Putamen (tissue), 1 donor: ENCODE results near the gene LNX1.

Experiments used
- DNase-seq: peaks from one replicate; pipeline ENCODE4 v3.0.0-alpha.2; 2016; ENCODE audit warnings: low spot score

LNX1 gene

DNA sequence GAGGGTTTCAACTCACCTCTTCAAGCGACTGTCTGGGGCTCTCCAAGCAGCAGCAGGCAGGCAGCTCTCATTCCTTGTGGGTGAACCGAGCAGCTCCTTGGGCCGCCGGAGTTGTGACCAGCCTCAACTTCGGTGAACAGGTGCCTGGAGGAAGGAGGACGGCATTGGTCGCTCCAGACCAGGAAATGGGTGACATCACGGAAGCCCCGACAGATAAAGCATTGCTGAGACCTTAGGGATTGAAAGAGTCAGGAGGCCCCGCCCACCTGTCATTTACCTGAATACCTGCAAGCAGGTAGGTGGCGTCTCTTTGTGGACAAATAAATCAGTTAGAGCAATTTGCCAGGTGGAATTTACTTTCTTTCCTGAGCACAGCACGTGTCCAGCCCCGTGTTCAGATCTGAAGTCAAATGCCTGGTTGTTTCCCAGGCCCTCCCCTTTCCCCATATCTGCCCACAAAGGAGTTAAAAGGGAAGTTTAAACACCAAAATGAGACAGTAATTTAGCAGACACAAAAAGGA is at the start of gene LNX1:
TSS of gene LNX1 (minus strand) at position 115 of the 521 bp plus-strand sequence. CDS start 17,484 bp downstream, outside the sequence.
- no peak for DNase-seq

- DNase-seq, result no peak
Observed at GRCh38 chr4:53640576-53641453, 49.5 kb upstream of the LNX1 start.

DNA sequence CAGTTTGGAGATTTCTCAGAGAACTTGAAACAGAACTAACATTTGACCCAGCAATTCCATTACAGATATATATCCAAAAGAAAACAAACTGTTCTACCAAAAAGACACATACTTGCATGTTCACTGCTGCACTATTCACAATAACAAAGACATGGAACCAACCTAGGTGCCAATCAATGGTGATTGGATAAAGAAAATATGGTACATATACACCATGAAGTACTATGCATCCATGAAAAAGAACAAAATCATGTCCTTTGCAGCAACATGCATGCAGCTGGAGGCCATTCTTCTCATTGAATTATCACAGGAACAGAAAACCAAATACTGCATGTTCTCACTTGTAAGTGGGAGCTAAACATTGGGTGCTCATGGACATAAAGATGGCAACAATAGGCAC is 47.6 kb upstream of the LNX1 start:
- no peak for DNase-seq

- DNase-seq, result no peak
Observed at GRCh38 chr4:53637348-53637747, 46.1 kb upstream of the LNX1 start.

DNA sequence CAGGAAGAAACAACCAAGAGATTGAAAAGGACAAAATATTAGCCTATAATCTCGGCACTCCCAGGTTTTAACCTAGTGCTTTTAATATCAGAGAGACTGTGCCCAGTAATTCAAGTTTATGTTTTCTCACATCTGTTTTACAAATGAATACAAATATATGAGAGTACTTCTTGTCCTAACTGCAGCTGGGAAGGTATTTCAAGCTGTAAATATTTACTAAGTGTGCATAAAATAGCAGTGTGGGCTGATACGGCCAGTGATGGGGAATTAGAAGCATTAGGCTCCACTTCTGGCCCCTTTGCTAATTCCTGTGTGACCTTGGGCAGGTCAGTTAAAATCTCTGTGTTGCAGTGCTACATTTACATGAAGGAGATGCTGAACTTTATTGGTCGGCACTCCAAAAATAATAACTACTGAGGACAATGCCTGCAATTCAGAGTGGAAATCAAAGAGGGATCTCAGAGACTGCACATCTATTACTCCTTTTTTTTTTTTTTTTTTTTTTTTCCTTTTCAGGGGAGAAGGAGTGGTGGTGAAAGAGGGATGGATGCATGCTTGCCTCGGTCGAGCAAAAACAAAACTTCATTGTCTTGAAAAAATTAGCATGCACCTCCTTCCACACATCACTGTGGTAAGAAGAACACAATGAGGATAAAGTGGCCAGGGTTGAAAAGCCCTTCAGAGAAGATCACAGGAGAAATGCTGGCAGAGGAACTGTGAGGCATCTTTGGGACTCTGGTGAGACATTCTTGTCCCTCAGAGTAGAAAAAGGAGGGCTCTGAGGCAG is 44.6 kb upstream of the LNX1 start:
- DNase-seq, result no peak

DNA sequence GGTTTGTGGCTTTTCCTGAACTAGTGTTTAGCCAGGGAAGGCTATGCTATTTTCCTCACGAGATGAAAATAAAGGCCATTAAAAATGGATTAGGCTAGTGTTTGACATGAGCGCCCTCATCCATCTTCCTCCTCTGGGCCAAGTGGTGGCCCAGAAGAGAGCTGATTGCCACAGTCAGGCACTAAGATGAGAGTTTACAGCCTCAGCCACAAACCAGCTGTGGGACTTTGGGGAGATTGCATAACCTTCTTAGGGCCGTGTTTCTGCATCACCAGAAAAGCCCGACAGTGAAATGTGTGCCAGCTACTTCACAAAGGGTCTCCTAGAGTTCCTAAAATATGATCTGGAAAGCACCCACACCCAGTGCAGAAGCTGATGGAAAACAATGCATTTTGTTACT is 42.3 kb upstream of the LNX1 start:
- no peak for DNase-seq

DNA sequence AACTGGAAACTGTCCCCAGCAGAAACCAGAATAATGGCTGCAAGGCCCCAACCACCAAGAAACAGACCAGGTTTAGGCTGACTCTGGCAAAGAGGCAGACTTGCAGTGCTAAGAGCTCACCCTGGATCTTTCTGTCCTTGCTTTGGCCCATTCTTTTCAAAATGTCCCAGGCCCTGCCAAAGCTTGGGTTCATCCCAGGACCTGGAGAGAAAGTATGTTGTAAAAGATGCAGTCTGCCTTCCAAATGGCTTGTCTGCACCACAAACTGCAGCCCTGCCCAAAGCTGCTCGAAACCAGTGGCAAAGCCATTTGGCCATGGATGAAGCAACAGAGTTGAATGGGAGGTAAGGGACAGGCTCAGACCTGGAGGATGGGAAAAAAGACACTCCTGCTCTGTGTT is 38.0 kb upstream of the LNX1 start:
- no peak for DNase-seq

DNA sequence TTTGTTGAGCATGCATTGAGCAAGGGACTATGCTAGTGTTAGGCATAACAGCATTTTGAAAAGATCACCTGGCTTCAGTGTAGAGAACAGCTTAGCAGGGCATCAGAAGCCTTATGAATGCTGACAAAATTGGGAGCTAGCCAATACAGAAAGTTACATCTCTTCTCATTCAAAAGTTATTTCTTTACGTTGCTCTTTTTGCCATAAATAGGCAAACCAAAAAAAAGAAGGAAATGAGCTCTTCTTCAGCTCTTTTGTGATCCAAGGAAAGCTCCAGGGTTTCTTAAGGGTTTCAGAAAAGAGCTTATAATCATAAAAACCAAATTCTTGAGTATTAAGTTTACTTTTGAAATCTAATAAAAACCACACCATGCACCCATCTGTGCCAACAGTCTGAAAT is 35.2 kb upstream of the LNX1 start:
- no peak for DNase-seq

- no peak for DNase-seq
Observed at GRCh38 chr4:53625888-53626287, 34.6 kb upstream of the LNX1 start.

DNA sequence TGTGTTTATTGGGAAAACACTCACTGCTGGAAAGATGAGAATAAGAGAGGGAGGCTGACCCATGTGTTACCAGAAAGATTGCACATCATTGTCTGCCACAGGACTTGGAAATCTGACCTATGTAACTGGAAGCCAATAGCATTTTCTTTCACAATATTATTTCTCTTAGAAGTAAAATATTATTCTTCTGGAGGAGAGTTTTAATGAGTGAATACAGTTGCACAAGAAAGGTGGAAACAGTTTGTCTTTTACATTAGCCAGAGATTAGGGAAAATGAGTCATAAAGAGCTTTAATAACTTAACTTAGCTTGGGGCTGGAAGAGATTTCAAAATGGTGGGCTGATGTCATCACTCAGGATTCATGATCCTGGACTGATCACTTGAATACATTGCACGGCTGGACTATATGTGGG is 31.5 kb upstream of the LNX1 start:
- no peak for DNase-seq

- DNase-seq, result no peak
Observed at GRCh38 chr4:53620956-53621355, 29.7 kb upstream of the LNX1 start.

DNA sequence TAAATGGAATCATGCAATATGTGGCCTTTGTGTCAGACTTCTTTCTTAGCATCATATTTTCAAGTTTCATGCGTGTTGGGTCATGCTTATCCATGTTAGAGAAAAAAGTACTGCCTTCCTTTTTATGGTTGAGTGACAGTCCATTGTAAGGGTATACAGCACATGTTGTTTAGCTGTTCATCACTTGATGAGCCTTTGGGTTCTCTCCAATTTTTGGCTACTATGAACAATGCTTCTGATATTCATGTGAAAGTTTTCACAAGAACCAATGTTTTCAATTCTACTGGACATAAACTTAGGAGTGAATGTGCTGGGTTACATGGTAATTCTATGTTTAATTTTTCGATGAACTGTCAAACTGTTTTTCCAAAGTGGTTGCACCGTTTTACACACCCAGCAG is 28.1 kb upstream of the LNX1 start:
- no peak for DNase-seq

DNA sequence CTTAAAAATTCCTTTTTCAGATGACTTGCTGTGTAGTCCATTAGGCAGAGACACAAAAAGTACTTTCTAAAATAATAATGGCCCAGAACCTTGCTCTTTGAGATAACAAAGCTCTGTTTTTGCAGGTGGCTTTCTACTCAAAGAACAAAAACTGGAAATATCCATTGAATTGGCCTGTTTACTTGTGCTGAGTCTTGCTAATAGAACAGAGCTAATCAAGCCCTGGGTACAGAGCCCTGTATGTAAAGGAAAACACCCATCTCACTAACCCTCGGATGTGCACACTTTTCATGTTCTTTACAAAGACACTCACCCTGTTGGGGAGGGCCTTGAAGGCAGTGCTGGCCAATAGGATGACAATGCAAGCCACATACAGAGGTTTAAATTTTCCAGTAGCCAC is 27.0 kb upstream of the LNX1 start:
- no peak for DNase-seq

GRCh38 chr4:53617101-53617680 is 25.9 kb upstream of the LNX1 start:
- DNase-seq, result no peak

GRCh38 chr4:53616219-53616618 is 24.9 kb upstream of the LNX1 start:
- no peak for DNase-seq

GRCh38 chr4:53614591-53614990 is 23.3 kb upstream of the LNX1 start:
- no peak for DNase-seq

GRCh38 chr4:53613428-53613827 is 22.1 kb upstream of the LNX1 start:
- no peak for DNase-seq

DNA sequence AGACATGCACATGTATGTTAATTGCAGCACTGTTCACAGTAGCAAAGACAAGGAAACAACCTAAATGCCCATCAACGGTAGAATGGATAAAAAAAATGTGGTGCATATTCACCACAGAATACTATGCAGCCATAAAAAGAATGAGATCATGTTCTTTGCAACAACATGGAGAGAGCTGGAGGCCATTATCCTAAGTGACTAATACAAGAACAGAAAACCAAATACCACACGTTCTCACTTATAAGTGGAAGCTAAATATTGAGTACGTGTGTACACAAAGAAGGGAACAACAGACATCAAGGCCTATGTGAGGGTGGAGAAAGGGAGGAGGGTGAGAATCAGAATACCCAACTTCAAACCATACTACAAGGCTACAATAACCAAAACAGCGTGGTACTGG is 17.4 kb upstream of the LNX1 start:
- no peak for DNase-seq

GRCh38 chr4:53608242-53608641 is 17.0 kb upstream of the LNX1 start:
- no peak for DNase-seq

DNA sequence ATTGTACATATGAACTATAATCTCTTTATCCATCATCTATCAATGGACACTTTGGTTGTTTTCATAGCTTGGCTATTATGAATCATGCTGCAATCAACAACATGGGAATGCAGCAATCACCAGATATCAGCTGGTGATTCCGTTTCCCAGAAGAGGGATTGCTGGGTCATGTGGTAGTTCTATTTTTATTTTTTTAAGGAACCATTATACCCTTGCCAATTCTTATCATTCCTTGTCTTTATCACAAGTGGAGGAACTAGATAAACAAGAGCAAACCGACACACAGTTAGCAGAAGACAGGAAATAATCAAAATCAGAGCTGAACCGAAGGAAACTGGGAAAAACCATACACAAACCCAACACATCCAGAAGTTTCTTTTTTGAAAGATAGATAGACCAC is 14.5 kb upstream of the LNX1 start:
- no peak for DNase-seq

DNA sequence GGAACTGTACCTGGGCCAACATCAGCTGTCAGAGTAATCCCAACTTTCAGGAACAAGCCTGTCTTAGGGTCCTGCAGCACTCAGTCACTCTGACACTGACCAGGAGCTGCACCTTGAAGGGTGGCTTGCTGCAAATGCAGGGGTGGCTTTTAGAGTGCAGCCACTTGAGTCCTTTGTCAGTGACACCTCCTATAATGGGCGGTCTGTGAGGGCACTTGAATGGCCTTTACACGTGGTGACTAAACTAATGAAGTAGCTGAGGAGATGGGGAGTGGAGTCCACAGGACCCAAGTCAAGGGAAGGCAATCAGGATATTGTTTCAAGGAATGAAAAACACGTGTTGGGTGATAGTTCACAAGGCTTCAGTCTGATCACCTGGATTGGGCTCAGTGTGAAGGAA is 11.1 kb upstream of the LNX1 start:
- no peak for DNase-seq

DNA sequence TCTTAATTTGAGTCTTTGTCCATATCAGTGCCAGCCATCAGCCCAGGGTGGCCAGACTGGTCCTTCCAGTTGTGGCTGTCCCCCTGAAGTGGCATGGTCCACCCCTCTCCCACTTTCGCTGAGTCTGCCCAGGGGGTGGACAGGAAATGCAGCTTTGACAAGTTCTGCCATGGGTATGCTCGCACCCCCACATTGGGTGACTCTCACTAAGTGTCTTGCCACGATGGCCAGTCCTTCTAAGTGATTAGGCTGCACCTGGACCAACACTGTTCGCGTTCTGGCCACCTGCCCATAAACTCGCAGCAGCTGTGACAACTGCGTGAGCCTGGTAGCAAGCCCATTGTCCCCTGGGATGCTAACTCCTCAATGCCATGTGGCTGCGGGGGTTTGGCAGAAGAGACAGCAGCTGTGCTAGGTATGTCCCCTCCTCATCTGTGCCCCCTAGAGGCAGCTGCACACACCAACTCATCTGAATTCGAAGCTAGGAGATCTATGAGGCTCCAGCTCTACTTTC is 10.0 kb upstream of the LNX1 start:
- DNase-seq, result no peak

DNA sequence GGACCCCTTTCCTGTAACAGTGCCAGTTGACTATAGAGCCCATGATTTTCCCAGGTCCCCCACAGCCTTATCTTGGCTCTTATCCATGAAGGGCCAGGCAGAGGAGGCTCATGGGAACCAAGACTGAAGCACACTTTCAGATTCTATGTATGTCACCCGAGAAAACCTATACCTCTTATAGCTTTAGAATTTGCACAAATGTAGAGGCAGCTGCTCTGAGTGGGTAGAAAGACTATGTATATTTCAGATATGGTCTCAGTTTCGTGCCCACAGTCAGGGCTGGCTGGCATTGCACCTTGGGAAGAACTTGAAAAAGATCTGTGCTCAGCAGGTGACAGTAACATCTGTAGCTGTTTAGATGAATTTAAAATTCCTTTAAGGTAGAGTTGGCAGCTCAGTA is 8.3 kb upstream of the LNX1 start:
- DNase-seq, result no peak
